Muscle of leg (tissue), 11 donors: ENCODE results near the gene MICAL2. TPM values are rescaled to one million over a fixed set of nuclear protein-coding genes. Genes with fewer than 3 reads are reported as not detected.

ENCODE experiments used
- DNase-seq: peaks from one replicate; pipeline ENCODE4 v3.0.0; 2013
- H3K27ac ChIP-seq: one replicate; pipeline ENCODE4 v1.5.1; 2013; ENCODE audit warnings: mild to moderate bottlenecking, low read length, control low read depth
- H3K27me3 ChIP-seq: one replicate; pipeline ENCODE4 v1.6.1; 2013; ENCODE audit warnings: low read length; ENCODE audit not compliant: control insufficient read depth, insufficient read depth
- H3K36me3 ChIP-seq: one replicate; pipeline ENCODE4 v1.6.1; 2013; ENCODE audit warnings: low read length; ENCODE audit not compliant: control insufficient read depth, insufficient read depth
- H3K4me1 ChIP-seq: one replicate; pipeline ENCODE4 v1.6.1; 2013; ENCODE audit warnings: low read length; ENCODE audit not compliant: control insufficient read depth, insufficient read depth
- H3K4me3 ChIP-seq: one replicate; pipeline ENCODE4 v1.5.1; 2013; ENCODE audit warnings: low read length, control low read depth
- H3K9me3 ChIP-seq: replicated peaks from 2 replicates; pipeline ENCODE4 v1.6.1; 2013; ENCODE audit warnings: low read depth, low read length; ENCODE audit not compliant: control insufficient read depth
- WGBS: methylation state at CpG from one replicate; pipeline ENCODE4 v1.1.5; 2013; ENCODE audit warnings: missing lambda C conversion rate; ENCODE audit not compliant: insufficient coverage; 5-methylcytosine and 5-hydroxymethylcytosine counted together
- polyA plus RNA-seq, 8 donors: library from polyadenylated mRNA; unstranded; fragments of 120-200 nt; gene quantifications; one replicate each; pipeline versions ENCODE4 v1.2.1 to v1.2.3, GENCODE V29; 2013; ENCODE audit warnings: inconsistent platforms in 1 of 8, low replicate concordance in 1 of 8; ENCODE audit not compliant: insufficient read length in 8 of 8, insufficient read depth in 1 of 8
- total RNA-seq: library from RNA; stranded (reverse); fragments of 120-200 nt; gene quantifications from one replicate; pipeline ENCODE4 v1.2.4, GENCODE V29; 2013

MICAL2 gene
- total and polyA plus RNA-seq, 9 donors: 12.9 to 31.7 (median 21.8) TPM

GRCh38 chr11:12267921-12268320, 157.5 kb downstream of the MICAL2 start:
- WGBS: 78% methylated on average over 2 of the region's 2 CpGs
- Histone ChIP-seq H3K36me3 (peaks cover 3% of the 10 kb centered on the region), H3K4me1 (peaks cover 22% of the 10 kb centered on the region), H3K9me3 (no peaks in the 10 kb centered on the region), H3K27me3 (no peaks in the 10 kb centered on the region), H3K27ac (no peak overlapping the region), H3K4me3 (no peak overlapping the region)
- DNase-seq: no peak

DNA sequence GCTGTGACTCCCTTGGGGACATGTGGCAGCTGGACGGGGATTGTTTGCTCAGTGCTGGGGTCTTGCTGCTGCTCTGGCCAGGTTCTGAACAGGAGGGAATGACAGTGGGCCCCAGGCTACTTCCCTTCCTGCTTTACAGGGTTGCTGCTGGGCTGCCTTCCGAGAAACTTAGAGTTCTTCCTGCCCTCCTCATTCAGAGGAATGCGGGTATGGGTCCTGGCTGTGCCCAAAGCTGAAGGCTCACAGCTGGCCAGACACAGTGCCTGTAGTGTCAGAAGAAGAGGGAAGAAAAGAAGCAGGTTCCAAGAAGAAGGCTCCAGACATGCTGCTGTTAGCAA, 158.7 kb downstream of the MICAL2 start:
- Histone ChIP-seq H3K27me3 (no peaks in the 10 kb centered on the region), H3K27ac (peak overlapping the region; percentile 13), H3K36me3 (no peaks in the 10 kb centered on the region), H3K4me3 (no peak overlapping the region), H3K4me1 (peaks cover 22% of the 10 kb centered on the region), H3K9me3 (no peaks in the 10 kb centered on the region)
- 28% methylated on average over 2 of the region's 3 CpGs for WGBS
- peak; percentile 61 for DNase-seq

DNA sequence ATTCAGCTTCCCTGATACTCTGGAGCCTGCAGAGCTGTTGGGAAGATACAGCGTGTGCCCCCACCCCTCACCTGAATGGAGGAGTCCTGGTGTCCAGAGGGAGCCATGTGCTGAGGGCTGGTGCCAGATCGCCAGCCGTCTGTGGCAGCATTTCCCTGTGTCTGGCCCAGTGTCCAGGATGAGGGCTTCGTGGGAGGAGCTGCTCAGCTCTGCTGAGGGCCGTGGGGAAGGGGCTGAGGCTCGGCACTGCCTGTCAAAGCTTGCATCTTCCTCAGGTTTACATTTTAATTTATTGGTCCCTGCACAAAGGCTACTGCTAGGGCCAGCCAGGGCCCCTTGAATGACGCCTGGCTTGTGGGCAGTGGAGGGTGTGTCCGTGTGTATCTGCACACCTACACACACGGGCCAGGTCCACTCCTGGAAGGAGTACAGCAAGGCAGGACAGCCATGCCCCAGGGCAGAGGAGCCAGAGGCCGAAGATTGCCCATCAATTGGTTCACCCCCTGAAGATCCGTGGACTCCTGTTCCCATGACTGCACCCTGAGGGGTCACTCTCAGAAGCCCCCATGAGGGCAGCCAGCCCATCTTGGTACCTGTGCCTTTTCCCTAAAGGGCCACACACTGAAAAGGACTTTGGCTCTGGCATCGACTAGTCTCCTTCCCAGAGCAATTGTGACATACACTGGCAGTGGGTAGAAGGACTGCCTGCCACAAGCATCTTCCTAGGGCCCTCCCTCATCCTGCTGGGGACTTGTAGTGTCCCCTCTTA, 159.2 kb downstream of the MICAL2 start:
- Histone ChIP-seq H3K9me3 (no peaks in the 10 kb centered on the region), H3K27me3 (no peaks in the 10 kb centered on the region), H3K4me1 (peaks cover 22% of the 10 kb centered on the region), H3K27ac (no peak overlapping the region), H3K4me3 (no peak overlapping the region), H3K36me3 (no peaks in the 10 kb centered on the region)
- DNase-seq: no peak
- 66% methylated on average over 12 of the region's 12 CpGs for WGBS

DNA sequence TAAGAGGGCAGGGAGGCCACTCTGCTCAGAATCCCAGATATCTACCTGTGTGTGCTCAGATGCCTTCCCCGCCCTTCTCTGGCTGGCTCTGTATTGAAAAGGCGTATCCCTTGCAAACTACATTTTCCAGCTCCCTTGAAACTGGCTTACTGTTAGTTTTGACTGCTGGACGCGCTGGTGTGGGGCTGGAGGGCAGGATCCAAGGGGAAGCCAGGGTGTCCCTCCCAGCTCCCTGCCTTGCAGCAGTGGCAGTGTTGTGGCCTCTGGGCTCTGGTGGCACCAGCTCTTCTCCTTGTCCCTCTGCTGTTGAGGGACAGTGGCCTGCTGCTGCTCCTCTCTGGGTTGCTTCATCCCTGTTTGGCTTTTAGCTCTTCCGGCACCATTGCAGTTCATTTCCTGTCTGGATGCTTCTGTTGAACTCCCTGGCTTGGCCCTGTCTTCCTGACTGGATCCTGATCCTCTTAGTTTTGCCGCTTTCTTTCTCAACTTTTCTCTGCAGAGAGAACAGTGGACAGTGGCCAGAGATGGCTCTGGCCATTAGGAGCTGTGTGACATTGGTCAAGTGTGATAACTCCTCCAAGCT, 159.9 kb downstream of the MICAL2 start:
- H3K27ac ChIP-seq: no peak overlapping the region
- H3K27me3 ChIP-seq: no peaks in the 10 kb centered on the region
- H3K9me3 ChIP-seq: no peaks in the 10 kb centered on the region
- H3K4me3 ChIP-seq: no peak overlapping the region
- DNase-seq: peak; percentile 57
- no peaks in the 10 kb centered on the region for H3K36me3 ChIP-seq
- H3K4me1 ChIP-seq: peaks cover 22% of the 10 kb centered on the region
- WGBS: 56% methylated on average over 4 of the region's 6 CpGs

- peaks cover 2% of the 10 kb centered on the region for H3K27me3 ChIP-seq
- H3K36me3 ChIP-seq: no peaks in the 10 kb centered on the region
- H3K27ac ChIP-seq: no peak overlapping the region
- no peaks in the 10 kb centered on the region for H3K9me3 ChIP-seq
- peaks cover 22% of the 10 kb centered on the region for H3K4me1 ChIP-seq
- WGBS: 84% methylated on average over 7 of the region's 8 CpGs
- no peak overlapping the region for H3K4me3 ChIP-seq
- DNase-seq: no peak
These were observed 160.4 kb downstream of the MICAL2 start for GRCh38 chr11:12270817-12271216.

- WGBS: no CpG with 5 or more reads among the region's 4 CpGs
- DNase-seq: no peak
- Histone ChIP-seq H3K27me3 (peaks cover 2% of the 10 kb centered on the region), H3K36me3 (no peaks in the 10 kb centered on the region), H3K4me3 (no peak overlapping the region), H3K9me3 (no peaks in the 10 kb centered on the region), H3K4me1 (peaks cover 22% of the 10 kb centered on the region), H3K27ac (no peak overlapping the region)
These were observed 160.9 kb downstream of the MICAL2 start for GRCh38 chr11:12271241-12271640.

DNA sequence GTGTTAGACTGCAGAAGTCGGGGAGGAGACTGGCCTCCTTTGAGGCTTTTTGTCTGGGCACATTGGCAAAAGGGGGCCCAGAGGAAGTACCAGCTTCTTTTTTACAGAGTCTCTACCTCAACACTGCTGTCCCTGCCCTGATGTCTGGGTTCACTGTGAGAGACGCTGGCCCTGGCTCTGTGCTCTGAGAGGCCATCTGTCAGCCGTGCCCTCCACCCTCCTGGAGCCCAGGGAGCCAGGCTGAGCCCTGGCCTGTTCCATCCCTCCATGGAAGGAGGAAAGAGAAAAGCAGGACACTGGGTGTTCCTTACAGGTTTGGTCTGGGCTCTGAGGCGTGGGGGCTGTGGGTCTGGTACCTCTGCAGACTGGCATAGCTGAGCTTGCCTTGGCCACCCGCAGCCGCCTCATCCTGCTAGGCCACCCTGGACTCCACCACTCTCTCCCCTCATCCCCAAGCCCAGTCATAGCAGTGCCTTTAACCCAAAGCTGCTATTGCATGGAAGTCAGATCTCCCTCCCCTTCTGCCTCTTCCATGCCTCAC, 161.5 kb downstream of the MICAL2 start:
- Histone ChIP-seq H3K27ac (no peak overlapping the region), H3K36me3 (no peaks in the 10 kb centered on the region), H3K27me3 (peaks cover 2% of the 10 kb centered on the region), H3K9me3 (no peaks in the 10 kb centered on the region), H3K4me1 (peaks cover 24% of the 10 kb centered on the region), H3K4me3 (no peak overlapping the region)
- WGBS: 87% methylated on average over 6 of the region's 6 CpGs
- no peak for DNase-seq

GRCh38 chr11:12272821-12273617, 162.6 kb downstream of the MICAL2 start:
- DNase-seq: no peak
- Histone ChIP-seq H3K27ac (no peak overlapping the region), H3K36me3 (no peaks in the 10 kb centered on the region), H3K27me3 (peaks cover 2% of the 10 kb centered on the region), H3K4me1 (peaks cover 24% of the 10 kb centered on the region), H3K4me3 (no peak overlapping the region), H3K9me3 (no peaks in the 10 kb centered on the region)
- WGBS: 84% methylated on average over 5 of the region's 15 CpGs

GRCh38 chr11:12273618-12273995, 163.2 kb downstream of the MICAL2 start:
- Histone ChIP-seq H3K27ac (no peak overlapping the region), H3K4me3 (no peak overlapping the region), H3K9me3 (no peaks in the 10 kb centered on the region), H3K4me1 (peaks cover 21% of the 10 kb centered on the region), H3K36me3 (no peaks in the 10 kb centered on the region), H3K27me3 (peaks cover 2% of the 10 kb centered on the region)
- WGBS: 88% methylated on average over 2 of the region's 2 CpGs
- no peak for DNase-seq

- no peak for DNase-seq
- Histone ChIP-seq H3K27ac (no peak overlapping the region), H3K4me1 (peaks cover 18% of the 10 kb centered on the region), H3K4me3 (no peak overlapping the region), H3K27me3 (peaks cover 2% of the 10 kb centered on the region), H3K9me3 (no peaks in the 10 kb centered on the region), H3K36me3 (no peaks in the 10 kb centered on the region)
- no CpG with 5 or more reads among the region's 3 CpGs for WGBS
These were observed 163.7 kb downstream of the MICAL2 start for GRCh38 chr11:12274056-12274455.
